GM12878 (cell line): ENCODE measurements around the gene PTBP3. TPM values are rescaled to one million over a fixed set of nuclear protein-coding genes. Genes with fewer than 3 reads are reported as not detected.

Experiments used
- ATAC-seq: fragments of 200-7000 bp; cut with Tn5 transposase; 3 replicates; pipeline ENCODE4 v1.9.1; 2020; ENCODE audit warnings: mild to moderate bottlenecking, moderate library complexity
- BruUV-seq: library from RNA; stranded (reverse); fragments of 400-500 nt; replicated peaks from 2 replicates; lab custom pipeline; 2021; lab: Mats Ljungman, UMichigan
- CTCF ChIA-PET: fragments of 300-600 bp; sonication (Branson Sonifier 250); formaldehyde crosslinking; extraction: SDS; loops from one replicate; lab custom pipeline; 2021; ENCODE audit warnings: inconsistent platforms; lab: Yijun Ruan, JAX
- POLR2A ChIA-PET: fragments of 350-600 bp; formaldehyde crosslinking; extraction: SDS; loops from one replicate; lab custom pipeline; 2021; ENCODE audit warnings: inconsistent platforms; lab: Charles Lee
- RAD21 ChIA-PET: fragments of 300-600 bp; sonication (Branson Sonifier 250); formaldehyde crosslinking; loops from one replicate; lab custom pipeline; 2023; ENCODE audit warnings: antibody characterized with exemption; ENCODE audit not compliant: unreplicated experiment; lab: Charles Lee
- SMC1A ChIA-PET: fragments of 300-600 bp; sonication (Branson Sonifier 250); formaldehyde crosslinking; loops from one replicate; lab custom pipeline; 2023; ENCODE audit not compliant: unreplicated experiment, uncharacterized antibody; lab: Charles Lee
- DNase-seq: peaks from one replicate; pipeline ENCODE4 v3.0.0-alpha.2; 2011; ENCODE audit warnings: low read depth, low spot score
- FAIRE-seq: peaks from 3 replicates; lab custom pipeline; 2011; peaks lifted over from hg19 to GRCh38; lab: Jason Lieb, UNC
- H2AFZ ChIP-seq: 2 replicates; pipeline ENCODE4 v1.6.0; 2011; ENCODE audit warnings: low read depth, low read length, control low read depth; ENCODE audit not compliant: control insufficient read depth
- H3K27ac ChIP-seq: 2 replicates; pipeline ENCODE4 v1.5.1; 2011; ENCODE audit warnings: control low read depth; ENCODE audit not compliant: control insufficient read depth, insufficient read depth
- H3K27me3 ChIP-seq, 2 experiments: replicated peaks in 1 of 2; 2 replicates each; pipeline versions ENCODE4 v1.6.0 to v1.6.1; 2011; ENCODE audit warnings: low read length in 1 of 2; ENCODE audit not compliant: control insufficient read depth in 2 of 2, insufficient read depth in 2 of 2
- H3K36me3 ChIP-seq, 2 experiments: 2 replicates each; pipeline ENCODE4 v1.5.1; 2011; ENCODE audit warnings: low read length in 1 of 2; ENCODE audit not compliant: control insufficient read depth in 2 of 2, insufficient read depth in 2 of 2
- H3K4me1 ChIP-seq: 2 replicates; pipeline ENCODE4 v1.6.1; 2011; ENCODE audit warnings: mild to moderate bottlenecking, low read length, moderate library complexity, mixed read lengths; ENCODE audit not compliant: control insufficient read depth, insufficient read depth
- H3K4me2 ChIP-seq: 2 replicates; pipeline ENCODE4 v1.6.0; 2011; ENCODE audit warnings: control low read depth; ENCODE audit not compliant: control insufficient read depth, insufficient read depth
- H3K4me3 ChIP-seq: fragments of 200-600 bp; sonication (generic); 2 replicates; pipeline ENCODE4 v1.5.1; 2016
- H3K79me2 ChIP-seq: 2 replicates; pipeline ENCODE4 v1.6.0; 2011; ENCODE audit warnings: low read length; ENCODE audit not compliant: control insufficient read depth, insufficient read depth
- H3K9ac ChIP-seq: 2 replicates; pipeline ENCODE4 v1.8.0; 2011; ENCODE audit warnings: low read length, control low read depth, mixed read lengths; ENCODE audit not compliant: control insufficient read depth, insufficient read depth
- H3K9me3 ChIP-seq: replicated peaks from 3 replicates; pipeline ENCODE4 v1.5.1; 2011; ENCODE audit warnings: mild to moderate bottlenecking, low read length; ENCODE audit not compliant: control insufficient read depth, insufficient read depth
- H4K20me1 ChIP-seq: 2 replicates; pipeline ENCODE4 v1.6.0; 2011; ENCODE audit not compliant: control insufficient read depth, insufficient read depth
- BCL11A ChIP-seq: IDR thresholded peaks from 2 replicates; pipeline ENCODE4 v1.6.1; 2011; ENCODE audit warnings: low read depth, low read length
- EED ChIP-seq: sonication (generic); IDR thresholded peaks from 2 replicates; pipeline ENCODE4 v1.6.1; 2016; ENCODE audit warnings: antibody characterized with exemption, low read depth
- NR2C2 ChIP-seq: IDR thresholded peaks from 2 replicates; pipeline ENCODE4 v1.6.1; 2011; ENCODE audit warnings: borderline replicate concordance, low read depth; ENCODE audit not compliant: control insufficient read depth, insufficient read length
- TCF3 ChIP-seq: IDR thresholded peaks from 2 replicates; pipeline ENCODE4 v1.6.1; 2012; ENCODE audit warnings: low read depth, mild to moderate bottlenecking, low read length, borderline replicate concordance; ENCODE audit not compliant: insufficient read depth
- ZNF384 ChIP-seq: IDR thresholded peaks from 2 replicates; pipeline ENCODE4 v1.6.1; 2012; ENCODE audit warnings: low read depth, mild to moderate bottlenecking, low read length, improper control_type of control experiment, borderline replicate concordance
- ZSCAN29 ChIP-seq: fragments of 450-650 bp; IDR thresholded peaks from 2 replicates; pipeline ENCODE4 v1.6.1; 2017; ENCODE audit warnings: mild to moderate bottlenecking, moderate library complexity
- WGBS: methylation state at CpG from one replicate; pipeline ENCODE4 v1.1.6; 2016; ENCODE audit warnings: low lambda C conversion rate; ENCODE audit not compliant: insufficient replicate concordance, insufficient coverage; ENCODE audit errors: missing lambda C conversion rate; 5-methylcytosine and 5-hydroxymethylcytosine counted together
- in situ Hi-C: fragments of 300-500 bp; cut with MboI; formaldehyde crosslinking; loops from 9 replicates; pipeline ENCODE4 v1.14.3; 2018; ENCODE audit warnings: mixed read lengths
- intact Hi-C: fragments of 100-400 bp; cut with micrococcal nuclease; formaldehyde crosslinking; loops from one replicate; pipeline ENCODE4 v1.14.2; 2022; ENCODE audit not compliant: unreplicated experiment
- polyA plus RNA-seq, 11 experiments: library from polyadenylated mRNA; depleted of rRNA in 4 of 11; unstranded in 6 of 11; stranded (reverse) in 5 of 11; fragments of >200 nt; fragmentation: Nextera tagmentation in 4 of 11; fragmentation: Illumina TruSeq in 1 of 11; extraction: Ambion mirVana in 4 of 11; extraction: Trizol in 1 of 11; gene quantifications; 1 replicate in 1 of 11; 2 replicates in 10 of 11; pipeline versions ENCODE4 v1.2.1 to v1.2.3, GENCODE V29; 2011 to 2016; ENCODE audit warnings: inconsistent platforms in 2 of 11, missing spikeins in 2 of 11, low read depth in 1 of 11
- total RNA-seq, 4 experiments: library from RNA; depleted of rRNA in 3 of 4; stranded (reverse); fragments of >200 nt in 3 of 4; fragmentation: Illumina TruSeq in 1 of 4; extraction: Trizol in 1 of 4; gene quantifications; 2 replicates each; pipeline versions ENCODE4 v1.2.1 to v1.2.3, GENCODE V29; 2013 to 2021
- TF ChIP-seq, protein P1 (sequence below): fragments of 450-650 bp; formaldehyde crosslinking; IDR thresholded peaks from 2 replicates; pipeline ENCODE4 v1.4.0; 2022; ENCODE audit warnings: mild to moderate bottlenecking, moderate library complexity
- TF ChIP-seq, protein P2 (sequence below): fragments of 450-650 bp; IDR thresholded peaks from 2 replicates; pipeline ENCODE4 v1.6.1; 2017; ENCODE audit warnings: mild to moderate bottlenecking, low read depth, inconsistent platforms; ENCODE audit not compliant: poor library complexity, severe bottlenecking

The PTBP3 gene
- total and polyA plus RNA-seq, 10 of the 15 experiments (the other 5 are each of a cell fraction or from before 2014, with no cell fraction given), result 12.5 to 104 (median 52.7) TPM

DNA sequence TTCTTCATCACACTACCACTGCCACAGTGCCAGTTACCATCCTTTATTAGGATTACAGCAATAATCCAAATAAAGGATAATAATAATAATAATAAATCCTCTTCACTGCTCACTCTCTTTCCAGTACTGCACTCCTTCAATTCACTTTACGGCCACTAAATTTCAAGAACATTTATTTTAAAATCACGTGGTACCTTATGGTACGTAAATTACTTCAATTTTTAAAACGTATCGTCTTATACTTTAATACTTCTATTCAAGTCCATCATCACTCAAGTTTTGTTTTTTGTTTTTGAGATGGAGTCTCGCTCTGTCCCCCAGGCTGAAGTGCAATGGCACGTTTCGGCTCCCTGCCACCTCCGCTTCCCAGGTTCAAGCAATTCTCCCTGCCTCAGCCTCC is 36.5 kb downstream of the PTBP3 start:
- TF ChIP-seq EED (no peak), NR2C2 (no peak), TCF3 (no peak), ZNF384 (no peak), BCL11A (no peak), ZSCAN29 (no peak)
- TF ChIP-seq, protein P1, sequence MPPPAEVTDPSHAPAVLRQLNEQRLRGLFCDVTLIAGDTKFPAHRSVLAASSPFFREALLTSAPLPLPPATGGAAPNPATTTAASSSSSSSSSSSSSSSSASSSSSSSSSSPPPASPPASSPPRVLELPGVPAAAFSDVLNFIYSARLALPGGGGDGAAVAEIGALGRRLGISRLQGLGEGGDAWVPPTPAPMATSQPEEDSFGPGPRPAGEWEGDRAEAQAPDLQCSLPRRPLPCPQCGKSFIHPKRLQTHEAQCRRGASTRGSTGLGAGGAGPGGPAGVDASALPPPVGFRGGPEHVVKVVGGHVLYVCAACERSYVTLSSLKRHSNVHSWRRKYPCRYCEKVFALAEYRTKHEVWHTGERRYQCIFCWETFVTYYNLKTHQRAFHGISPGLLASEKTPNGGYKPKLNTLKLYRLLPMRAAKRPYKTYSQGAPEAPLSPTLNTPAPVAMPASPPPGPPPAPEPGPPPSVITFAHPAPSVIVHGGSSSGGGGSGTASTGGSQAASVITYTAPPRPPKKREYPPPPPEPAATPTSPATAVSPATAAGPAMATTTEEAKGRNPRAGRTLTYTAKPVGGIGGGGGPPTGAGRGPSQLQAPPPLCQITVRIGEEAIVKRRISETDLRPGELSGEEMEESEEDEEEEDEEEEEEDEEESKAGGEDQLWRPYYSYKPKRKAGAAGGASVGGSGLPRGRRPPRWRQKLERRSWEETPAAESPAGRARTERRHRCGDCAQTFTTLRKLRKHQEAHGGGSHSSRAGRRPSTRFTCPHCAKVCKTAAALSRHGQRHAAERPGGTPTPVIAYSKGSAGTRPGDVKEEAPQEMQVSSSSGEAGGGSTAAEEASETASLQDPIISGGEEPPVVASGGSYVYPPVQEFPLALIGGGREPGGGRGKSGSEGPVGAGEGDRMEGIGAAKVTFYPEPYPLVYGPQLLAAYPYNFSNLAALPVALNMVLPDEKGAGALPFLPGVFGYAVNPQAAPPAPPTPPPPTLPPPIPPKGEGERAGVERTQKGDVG, result no peak
- TF ChIP-seq, protein P2, sequence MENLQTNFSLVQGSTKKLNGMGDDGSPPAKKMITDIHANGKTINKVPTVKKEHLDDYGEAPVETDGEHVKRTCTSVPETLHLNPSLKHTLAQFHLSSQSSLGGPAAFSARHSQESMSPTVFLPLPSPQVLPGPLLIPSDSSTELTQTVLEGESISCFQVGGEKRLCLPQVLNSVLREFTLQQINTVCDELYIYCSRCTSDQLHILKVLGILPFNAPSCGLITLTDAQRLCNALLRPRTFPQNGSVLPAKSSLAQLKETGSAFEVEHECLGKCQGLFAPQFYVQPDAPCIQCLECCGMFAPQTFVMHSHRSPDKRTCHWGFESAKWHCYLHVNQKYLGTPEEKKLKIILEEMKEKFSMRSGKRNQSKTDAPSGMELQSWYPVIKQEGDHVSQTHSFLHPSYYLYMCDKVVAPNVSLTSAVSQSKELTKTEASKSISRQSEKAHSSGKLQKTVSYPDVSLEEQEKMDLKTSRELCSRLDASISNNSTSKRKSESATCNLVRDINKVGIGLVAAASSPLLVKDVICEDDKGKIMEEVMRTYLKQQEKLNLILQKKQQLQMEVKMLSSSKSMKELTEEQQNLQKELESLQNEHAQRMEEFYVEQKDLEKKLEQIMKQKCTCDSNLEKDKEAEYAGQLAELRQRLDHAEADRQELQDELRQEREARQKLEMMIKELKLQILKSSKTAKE, result no peak
- TSS peak; percentile 18 for BruUV-seq
- RAD21 ChIA-PET, result no interaction called here
- in situ Hi-C loops, result no loop called here
- Histone ChIP-seq H3K4me1 (no peaks in the 10 kb centered on the region), H3K9ac (no peak overlapping the region), H3K27ac (no peak overlapping the region), H3K4me3 (no peak overlapping the region), H2AFZ (no peak overlapping the region), H3K9me3 (peaks cover 2% of the 10 kb centered on the region; the same call in 2 of the 3 replicates), H3K36me3 (peaks cover 2 to 13% of the 10 kb centered on the region in 2 experiments; a peak in 3 of 4 replicates), H3K4me2 (no peak overlapping the region), H3K79me2 (peaks cover 26% of the 10 kb centered on the region), H3K27me3 (no peaks in the 10 kb centered on the region), H4K20me1 (no peaks in the 10 kb centered on the region)
- POLR2A ChIA-PET, result interaction anchor here (1.3 kb wide), 1 partner anchor 8 kb away, joined by 3 read pairs; no protein-coding TSS in a partner anchor
- ATAC-seq (no peak), DNase-seq (no peak), FAIRE-seq (no peak)
- SMC1A ChIA-PET, result no interaction called here
- CTCF ChIA-PET, result no interaction called here
- 78% methylated on average over 9 of the region's 9 CpGs for WGBS
- intact Hi-C loops, result no loop called here
